Measurements from ENCODE around the gene MRGPRF. TPM values are rescaled to one million over a fixed set of nuclear protein-coding genes. Genes with fewer than 3 reads are reported as not detected.

MRGPRF gene
- total and polyA plus RNA-seq, 2 donors (not counting 1 experiment from before 2014, with no cell fraction given), result not detected

GRCh38 chr11:69059429-69059828 is 46.4 kb upstream of the MRGPRF start:
- Histone ChIP-seq H4K20me1 (ENCODE audit: control insufficient read depth, insufficient read depth, low read length, poor library complexity, severe bottlenecking) (peaks cover 72% of the 10 kb centered on the region), H3K79me2 (ENCODE audit: control insufficient read depth, insufficient read depth, low read length) (peaks cover 61% of the 10 kb centered on the region), H3K4me2 (replicated peaks; ENCODE audit: low read depth, low read length, poor library complexity, severe bottlenecking) (no peak overlapping the region), H3K27ac (ENCODE audit: low read length in 2 of 2) (no peak overlapping the region), H3K9ac (ENCODE audit: low read length) (no peak overlapping the region), H3K9me3 (ENCODE audit: control extremely low read depth in 1 of 3, control insufficient read depth in 2 of 3, insufficient read depth in 1 of 3, low read length in 2 of 3) (no peaks in the 10 kb centered on the region), H3K4me1 (ENCODE audit: control insufficient read depth in 2 of 2, insufficient read depth in 2 of 2, low read length in 2 of 2) (peaks cover 24 to 32% of the 10 kb centered on the region in 2 donors), H3K27me3 (replicated peaks in 1 of 4; ENCODE audit: control extremely low read depth in 1 of 4, control insufficient read depth in 3 of 4, insufficient read depth in 4 of 4, low read length in 3 of 4) (no peaks in the 10 kb centered on the region), H3K4me3 (ENCODE audit: control extremely low read depth in 1 of 5, extremely low read depth in 1 of 5, insufficient read depth in 1 of 5, low read depth in 2 of 5, low read length in 4 of 5) (no peak overlapping the region), H2AFZ (ENCODE audit: insufficient read depth, low read depth, low read length, poor library complexity, severe bottlenecking) (no peak overlapping the region), H3K36me3 (replicated peaks in 1 of 2; ENCODE audit: control extremely low read depth in 1 of 2, control insufficient read depth in 1 of 2, extremely low read depth in 1 of 2, insufficient read depth in 2 of 2, low read length in 1 of 2) (peaks cover 2 to 43% of the 10 kb centered on the region in 2 experiments)
- intact Hi-C loops (cut with micrococcal nuclease), result no loop called here
- ATAC-seq (ENCODE audit: low read depth) (no peak), DNase-seq (no peak)
- Mint-ChIP-seq H3K27me3 (no peaks in the 10 kb centered on the region), H3K27ac (no peak overlapping the region), H3K4me1 (peaks cover 23% of the 10 kb centered on the region), H3K9me3 (ENCODE audit: insufficient read depth) (no peaks in the 10 kb centered on the region), H3K4me3 (no peak overlapping the region)
- POLR2A ChIA-PET, result no interaction called here
- 100% methylated on average over 6 of the region's 7 CpGs for WGBS (ENCODE audit: insufficient coverage)
- TF ChIP-seq EZH2 (IDR thresholded peaks at IDR 0.05; ENCODE audit: borderline replicate concordance, insufficient read depth, low read depth, low read length, poor library complexity, severe bottlenecking) (no peak), CTCF (IDR thresholded peaks at IDR 0.05) (no peak)
- CTCF ChIA-PET, result no interaction called here

GRCh38 chr11:69058511-69059270 is 45.6 kb upstream of the MRGPRF start:
- Histone ChIP-seq H3K4me3 (ENCODE audit: control extremely low read depth in 1 of 5, extremely low read depth in 1 of 5, insufficient read depth in 1 of 5, low read depth in 2 of 5, low read length in 4 of 5) (no peak overlapping the region), H3K4me1 (ENCODE audit: control insufficient read depth in 2 of 2, insufficient read depth in 2 of 2, low read length in 2 of 2) (peaks cover 24 to 35% of the 10 kb centered on the region in 2 donors), H3K79me2 (ENCODE audit: control insufficient read depth, insufficient read depth, low read length) (peaks cover 59% of the 10 kb centered on the region), H3K9ac (ENCODE audit: low read length) (no peak overlapping the region), H3K27ac (ENCODE audit: low read length in 2 of 2) (no peak overlapping the region), H3K27me3 (replicated peaks in 1 of 4; ENCODE audit: control extremely low read depth in 1 of 4, control insufficient read depth in 3 of 4, insufficient read depth in 4 of 4, low read length in 3 of 4) (no peaks in the 10 kb centered on the region), H3K9me3 (ENCODE audit: control extremely low read depth in 1 of 3, control insufficient read depth in 2 of 3, insufficient read depth in 1 of 3, low read length in 2 of 3) (no peaks in the 10 kb centered on the region), H2AFZ (ENCODE audit: insufficient read depth, low read depth, low read length, poor library complexity, severe bottlenecking) (no peak overlapping the region), H3K4me2 (replicated peaks; ENCODE audit: low read depth, low read length, poor library complexity, severe bottlenecking) (no peak overlapping the region), H4K20me1 (ENCODE audit: control insufficient read depth, insufficient read depth, low read length, poor library complexity, severe bottlenecking) (peaks cover 69% of the 10 kb centered on the region), H3K36me3 (replicated peaks in 1 of 2; ENCODE audit: control extremely low read depth in 1 of 2, control insufficient read depth in 1 of 2, extremely low read depth in 1 of 2, insufficient read depth in 2 of 2, low read length in 1 of 2) (peaks cover 2 to 40% of the 10 kb centered on the region in 2 experiments)
- TF ChIP-seq EZH2 (IDR thresholded peaks at IDR 0.05; ENCODE audit: borderline replicate concordance, insufficient read depth, low read depth, low read length, poor library complexity, severe bottlenecking) (no peak), CTCF (IDR thresholded peaks at IDR 0.05) (no peak)
- Mint-ChIP-seq H3K27me3 (no peaks in the 10 kb centered on the region), H3K9me3 (ENCODE audit: insufficient read depth) (no peaks in the 10 kb centered on the region), H3K4me1 (peaks cover 26% of the 10 kb centered on the region), H3K4me3 (no peak overlapping the region), H3K27ac (no peak overlapping the region)
- DNase-seq (no peak), ATAC-seq (ENCODE audit: low read depth) (no peak)
- intact Hi-C loops (cut with micrococcal nuclease), result no loop called here
- 90% methylated on average over 20 of the region's 23 CpGs for WGBS (ENCODE audit: insufficient coverage)
- ChIA-PET CTCF (no interaction called here), POLR2A (no interaction called here)

Measured in B cell (primary cell).